Prostate gland (tissue), 2 donors: Measurements from ENCODE around the gene EIF1.

Source experiments
- CTCF ChIP-seq, 4 experiments: fragments of 200-600 bp in 2 of 4; fragments of 450-650 bp in 2 of 4; sonication (generic) in 2 of 4; IDR thresholded peaks; 1 replicate in 3 of 4; 2 replicates in 1 of 4; pipeline ENCODE4 v1.5.1; 2016 to 2019; ENCODE audit warnings: antibody characterized with exemption in 4 of 4, mild to moderate bottlenecking in 2 of 4, moderate library complexity in 2 of 4
- POLR2A ChIP-seq: fragments of 450-650 bp; IDR thresholded peaks from one replicate; pipeline ENCODE4 v1.6.1; 2016; ENCODE audit warnings: antibody characterized with exemption, mild to moderate bottlenecking

GRCh38 chr17:41741709-41742108 is 53.0 kb downstream of the EIF1 start:
- no peak for TF ChIP-seq CTCF (IDR thresholded peaks at IDR 0.05)
- no peak for TF ChIP-seq POLR2A
